PC-9 (cell line): ENCODE measurements around the gene TMEM89. TPM values are rescaled to one million over a fixed set of nuclear protein-coding genes. Genes with fewer than 3 reads are reported as not detected.

Source experiments
- BruUV-seq: library from RNA; stranded (reverse); fragments of 400-500 nt; replicated peaks from 2 replicates; lab custom pipeline; 2021; lab: Mats Ljungman, UMichigan
- CTCF ChIA-PET: fragments of 300-600 bp; sonication (Branson Sonifier 250); formaldehyde crosslinking; loops from one replicate; lab custom pipeline; 2022; ENCODE audit warnings: antibody characterized with exemption; lab: Charles Lee
- POLR2A ChIA-PET: fragments of 300-600 bp; sonication (Branson Sonifier 250); formaldehyde crosslinking; loops from one replicate; lab custom pipeline; 2022; ENCODE audit warnings: antibody characterized with exemption; ENCODE audit not compliant: unreplicated experiment; lab: Charles Lee
- DNase-seq, 2 experiments: peaks; one replicate each; pipeline versions ENCODE4 v3.0.0 to v3.0.0-alpha.2; 2015 to 2022; ENCODE audit warnings: mixed read lengths in 1 of 2
- H2AFZ ChIP-seq: fragments of 200-600 bp; sonication (generic); 2 replicates; pipeline ENCODE4 v1.8.1; 2017; ENCODE audit warnings: antibody characterized with exemption
- H3F3A ChIP-seq: fragments of 200-600 bp; sonication (generic); 2 replicates; pipeline ENCODE4 v1.8.1; 2017; ENCODE audit warnings: antibody characterized with exemption, mild to moderate bottlenecking, low read depth; ENCODE audit not compliant: insufficient read depth
- H3K27ac ChIP-seq: fragments of 200-600 bp; sonication (generic); 2 replicates; pipeline ENCODE4 v1.6.1; 2016; ENCODE audit warnings: mixed run types
- H3K27me3 ChIP-seq: fragments of 200-600 bp; sonication (generic); 2 replicates; pipeline ENCODE4 v1.6.1; 2016; ENCODE audit warnings: low read depth, mixed run types; ENCODE audit not compliant: insufficient read depth
- H3K36me3 ChIP-seq: fragments of 200-600 bp; sonication (generic); 2 replicates; pipeline ENCODE4 v1.6.1; 2016; ENCODE audit warnings: low read depth, mixed run types
- H3K4me1 ChIP-seq: fragments of 200-600 bp; sonication (generic); replicated peaks from 2 replicates; pipeline ENCODE4 v1.6.1; 2016; ENCODE audit warnings: mixed run types; ENCODE audit not compliant: insufficient read depth
- H3K4me2 ChIP-seq: fragments of 200-600 bp; sonication (generic); 2 replicates; pipeline ENCODE4 v1.6.1; 2017; ENCODE audit warnings: mixed run types
- H3K4me3 ChIP-seq: fragments of 200-600 bp; sonication (generic); 2 replicates; pipeline ENCODE4 v1.6.1; 2016; ENCODE audit warnings: mixed run types
- H3K79me2 ChIP-seq: fragments of 200-600 bp; sonication (generic); 2 replicates; pipeline ENCODE4 v1.6.1; 2017; ENCODE audit warnings: low read depth, mixed run types
- H3K9me2 ChIP-seq: fragments of 200-600 bp; sonication (generic); 2 replicates; pipeline ENCODE4 v1.8.1; 2017; ENCODE audit warnings: mild to moderate bottlenecking; ENCODE audit not compliant: insufficient read depth
- H3K9me3 ChIP-seq: fragments of 200-600 bp; sonication (generic); 2 replicates; pipeline ENCODE4 v1.8.1; 2016; ENCODE audit warnings: low read depth; ENCODE audit not compliant: insufficient read depth
- H4K20me1 ChIP-seq: fragments of 200-600 bp; sonication (generic); 2 replicates; pipeline ENCODE4 v1.8.1; 2017; ENCODE audit not compliant: insufficient read depth
- EZH2 ChIP-seq: fragments of 200-600 bp; sonication (generic); IDR thresholded peaks from 2 replicates; pipeline ENCODE4 v1.8.0; 2017; ENCODE audit warnings: antibody characterized with exemption, low read depth
- intact Hi-C: fragments of 100-400 bp; cut with micrococcal nuclease; formaldehyde crosslinking; loops from one replicate; pipeline ENCODE4 v1.10.0; 2022; ENCODE audit not compliant: unreplicated experiment
- total RNA-seq: library from RNA; stranded (reverse); gene quantifications from 2 replicates; pipeline ENCODE4 v1.2.3, GENCODE V29; 2021
- TF ChIP-seq, protein P1 (sequence below): fragments of 200-600 bp; sonication (generic); conservative IDR thresholded peaks from 2 replicates; pipeline ENCODE4 v1.6.1; 2017; ENCODE audit warnings: mixed run types, antibody characterized with exemption, mild to moderate bottlenecking, moderate library complexity

TMEM89 gene
- total RNA-seq, 1 experiment from 2014 or later: not detected

DNA sequence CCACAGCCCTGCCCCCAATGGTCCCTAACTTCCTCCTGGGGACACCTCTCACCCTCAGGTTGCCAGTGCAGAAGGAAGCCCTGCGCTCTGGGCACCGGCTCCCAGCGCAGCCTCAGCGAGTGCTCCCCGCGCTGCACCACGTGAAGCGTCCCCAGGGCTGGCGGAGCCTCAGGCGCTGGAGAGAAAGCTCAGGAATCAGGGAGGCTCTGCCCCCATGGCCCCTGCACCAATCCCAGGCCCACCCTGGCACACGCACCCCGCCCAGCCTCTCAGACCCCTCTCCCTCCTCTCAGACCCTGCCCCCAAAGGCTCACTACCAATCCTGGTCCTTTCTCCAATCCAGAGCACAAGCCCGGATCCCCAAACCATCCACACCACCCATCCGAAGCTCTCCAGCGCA is 33.3 kb downstream of the TMEM89 start:
- no peaks in the 10 kb centered on the region for H3K36me3 ChIP-seq
- CTCF ChIA-PET: no interaction called here
- H3K9me2 ChIP-seq: no peaks in the 10 kb centered on the region
- no peaks in the 10 kb centered on the region for H3K4me1 ChIP-seq
- no TSS peak for BruUV-seq
- intact Hi-C loops: no loop called here
- H3K4me2 ChIP-seq: no peak overlapping the region
- H2AFZ ChIP-seq: no peak overlapping the region
- peaks cover 6% of the 10 kb centered on the region; the same call in 1 of the 2 replicates for H3K79me2 ChIP-seq
- no peak overlapping the region for H3K4me3 ChIP-seq
- TF ChIP-seq, protein P1, sequence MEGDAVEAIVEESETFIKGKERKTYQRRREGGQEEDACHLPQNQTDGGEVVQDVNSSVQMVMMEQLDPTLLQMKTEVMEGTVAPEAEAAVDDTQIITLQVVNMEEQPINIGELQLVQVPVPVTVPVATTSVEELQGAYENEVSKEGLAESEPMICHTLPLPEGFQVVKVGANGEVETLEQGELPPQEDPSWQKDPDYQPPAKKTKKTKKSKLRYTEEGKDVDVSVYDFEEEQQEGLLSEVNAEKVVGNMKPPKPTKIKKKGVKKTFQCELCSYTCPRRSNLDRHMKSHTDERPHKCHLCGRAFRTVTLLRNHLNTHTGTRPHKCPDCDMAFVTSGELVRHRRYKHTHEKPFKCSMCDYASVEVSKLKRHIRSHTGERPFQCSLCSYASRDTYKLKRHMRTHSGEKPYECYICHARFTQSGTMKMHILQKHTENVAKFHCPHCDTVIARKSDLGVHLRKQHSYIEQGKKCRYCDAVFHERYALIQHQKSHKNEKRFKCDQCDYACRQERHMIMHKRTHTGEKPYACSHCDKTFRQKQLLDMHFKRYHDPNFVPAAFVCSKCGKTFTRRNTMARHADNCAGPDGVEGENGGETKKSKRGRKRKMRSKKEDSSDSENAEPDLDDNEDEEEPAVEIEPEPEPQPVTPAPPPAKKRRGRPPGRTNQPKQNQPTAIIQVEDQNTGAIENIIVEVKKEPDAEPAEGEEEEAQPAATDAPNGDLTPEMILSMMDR: no peak
- TF ChIP-seq EZH2: no peak
- H3K27ac ChIP-seq: no peak overlapping the region
- H3K27me3 ChIP-seq: no peaks in the 10 kb centered on the region
- H4K20me1 ChIP-seq: no peaks in the 10 kb centered on the region
- H3F3A ChIP-seq: no peaks in the 10 kb centered on the region
- no peak for DNase-seq
- POLR2A ChIA-PET: interaction anchor here (0.6 to 0.7 kb wide), 2 partner anchors 10 to 65 kb away, joined by 4 to 5 read pairs; no protein-coding TSS in a partner anchor
- no peaks in the 10 kb centered on the region for H3K9me3 ChIP-seq

DNA sequence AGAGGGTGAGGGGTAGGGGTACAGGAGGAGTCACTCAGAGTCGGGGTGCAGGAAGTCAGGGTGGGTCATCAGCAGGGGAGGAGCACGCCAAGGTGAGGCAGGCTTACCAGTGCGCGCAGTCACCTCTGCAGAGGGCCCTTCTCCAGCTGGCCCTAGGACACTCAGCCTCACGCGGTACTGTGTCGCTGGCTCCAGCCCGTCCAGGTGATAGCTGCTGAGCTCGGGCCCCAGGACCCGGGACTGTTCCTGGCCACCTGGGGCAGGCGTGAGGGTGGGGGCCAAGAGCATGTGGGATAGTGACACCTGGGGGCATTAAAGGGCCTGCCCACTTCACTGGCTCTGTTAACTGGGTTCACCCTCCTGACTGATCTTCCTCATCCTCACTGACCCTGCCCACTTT is 33.9 kb downstream of the TMEM89 start:
- ChIA-PET POLR2A (interaction anchor here (0.6 kb wide), 1 partner anchor 11 kb away, joined by 4 read pairs; no protein-coding TSS in a partner anchor), CTCF (no interaction called here)
- no peaks in the 10 kb centered on the region for H3K27me3 ChIP-seq
- H3K4me3 ChIP-seq: no peak overlapping the region
- DNase-seq: no peak
- no peak overlapping the region for H3K4me2 ChIP-seq
- H3K27ac ChIP-seq: no peak overlapping the region
- no peaks in the 10 kb centered on the region for H3K9me3 ChIP-seq
- H3K4me1 ChIP-seq: no peaks in the 10 kb centered on the region
- no peak for TF ChIP-seq EZH2
- TF ChIP-seq, protein P1: no peak
- H2AFZ ChIP-seq: no peak overlapping the region
- 0 out of 2 replicates have a peak, but pooled peaks cover under 1% of the 10 kb centered on the region for H3K79me2 ChIP-seq
- no peaks in the 10 kb centered on the region for H3K36me3 ChIP-seq
- H3K9me2 ChIP-seq: no peaks in the 10 kb centered on the region
- no peaks in the 10 kb centered on the region for H4K20me1 ChIP-seq
- H3F3A ChIP-seq: no peaks in the 10 kb centered on the region
- intact Hi-C loops: no loop called here
- BruUV-seq: no TSS peak

DNA sequence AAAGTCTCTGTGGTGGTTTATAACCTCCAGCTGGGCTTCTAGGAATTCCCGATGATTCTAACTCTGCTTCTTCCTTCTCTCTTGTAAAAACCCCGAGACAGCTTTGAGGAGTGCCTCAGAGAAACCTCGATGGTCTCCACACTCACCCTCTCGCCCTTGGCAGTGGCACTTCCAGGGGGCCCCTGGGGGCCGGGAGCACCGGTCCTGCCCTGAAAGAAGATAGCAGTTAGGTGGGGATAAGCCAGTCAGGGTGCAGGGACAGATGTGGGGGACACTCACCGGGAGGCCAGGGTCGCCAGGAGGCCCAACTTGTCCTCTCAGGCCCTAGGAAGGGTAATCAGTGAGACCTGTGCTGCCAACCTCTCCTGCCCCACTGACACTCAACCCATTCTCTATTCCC is 36.2 kb downstream of the TMEM89 start:
- H3K4me3 ChIP-seq: no peak overlapping the region
- BruUV-seq: no TSS peak
- no peak overlapping the region for H3K27ac ChIP-seq
- no peak overlapping the region for H2AFZ ChIP-seq
- CTCF ChIA-PET: no interaction called here
- no peaks in the 10 kb centered on the region for H4K20me1 ChIP-seq
- no peaks in the 10 kb centered on the region for H3K9me3 ChIP-seq
- intact Hi-C loops: no loop called here
- H3K9me2 ChIP-seq: no peaks in the 10 kb centered on the region
- POLR2A ChIA-PET: no interaction called here
- H3K36me3 ChIP-seq: no peaks in the 10 kb centered on the region
- TF ChIP-seq, protein P1: no peak
- TF ChIP-seq EZH2: no peak
- no peaks in the 10 kb centered on the region for H3K4me1 ChIP-seq
- H3K4me2 ChIP-seq: no peak overlapping the region
- no peaks in the 10 kb centered on the region for H3K79me2 ChIP-seq
- no peak for DNase-seq
- H3K27me3 ChIP-seq: no peaks in the 10 kb centered on the region
- H3F3A ChIP-seq: no peaks in the 10 kb centered on the region
